ENCODE measurements around the gene FAM20A.

GRCh38 chr17:68576811-68577496, 24.2 kb downstream of the FAM20A start:
- TF ChIP-seq CTCF (IDR thresholded peaks at IDR 0.05; ENCODE audit: control extremely low read depth in 1 of 3, insufficient read depth in 1 of 3, low read depth in 1 of 3, low read length in 3 of 3) (peak; percentile 11 to 37 (median 32); a peak in 3 of 4 replicates), SUZ12 (IDR thresholded peaks at IDR 0.05; ENCODE audit: low read length) (no peak), CEBPB (IDR thresholded peaks at IDR 0.05; ENCODE audit: low read depth, low read length) (no peak), POLR2A (IDR thresholded peaks at IDR 0.05; ENCODE audit: control extremely low read depth in 1 of 2, low read depth in 2 of 2, low read length in 2 of 2) (no peak), CREB1 (IDR thresholded peaks at IDR 0.05) (no peak), MAX (IDR thresholded peaks at IDR 0.05) (no peak), GTF2F1 (IDR thresholded peaks at IDR 0.05; ENCODE audit: borderline replicate concordance, low read depth, low read length) (no peak), POLR2AphosphoS5 (IDR thresholded peaks at IDR 0.05; ENCODE audit: low read depth, low read length) (no peak), SIRT6 (IDR thresholded peaks at IDR 0.05; ENCODE audit: low read length) (no peak), TAF1 (IDR thresholded peaks at IDR 0.05; ENCODE audit: low read depth, low read length) (no peak), GABPA (IDR thresholded peaks at IDR 0.05; ENCODE audit: borderline replicate concordance, insufficient read depth, low read length) (no peak), RXRA (IDR thresholded peaks at IDR 0.05; ENCODE audit: insufficient read depth, low read depth, low read length) (no peak), EP300 (IDR thresholded peaks at IDR 0.05; ENCODE audit: borderline replicate concordance in 1 of 2, low read depth in 2 of 2, low read length in 2 of 2) (no peak)
